Endothelial cell of umbilical vein (primary cell): ENCODE data around the gene PDCL2. TPM values are rescaled to one million over a fixed set of nuclear protein-coding genes. Genes with fewer than 3 reads are reported as not detected.
A peak's percentile ranks its signal among the peaks of the same experiment; 100 is the strongest.
"Not testable (repeated sequence)": the region's sequence is repeated elsewhere in the genome, so short reads cannot be mapped to it uniquely, and the experiment has no call there.

ENCODE experiments used
- BruUV-seq: library from RNA; stranded (reverse); fragments of 400-500 nt; replicated peaks from 2 replicates; lab custom pipeline; 2021; lab: Mats Ljungman, UMichigan
- CTCF ChIA-PET: fragments of 300-600, 350-600 bp; sonication (Branson Sonifier 250); formaldehyde crosslinking; loops from one replicate; lab custom pipeline; 2021; ENCODE audit warnings: antibody characterized with exemption, inconsistent platforms; lab: Charles Lee
- POLR2A ChIA-PET: fragments of 300-600, 350-600 bp; sonication (Branson Sonifier 250); formaldehyde crosslinking; loops from one replicate; lab custom pipeline; 2021; ENCODE audit warnings: antibody characterized with exemption, inconsistent platforms; lab: Charles Lee
- DNase-seq: peaks from one replicate; pipeline ENCODE4 v3.0.0-alpha.2; 2011; ENCODE audit warnings: low read depth, low spot score
- FAIRE-seq: peaks from 2 replicates; lab custom pipeline; 2011; peaks lifted over from hg19 to GRCh38; lab: Jason Lieb, UNC
- H2AFZ ChIP-seq: 2 replicates; pipeline ENCODE4 v1.6.0; 2012; ENCODE audit warnings: low read depth, low read length, control low read depth, inconsistent platforms
- H3K27ac ChIP-seq: 2 replicates; pipeline ENCODE4 v1.5.1; 2011; ENCODE audit warnings: low read depth, mild to moderate bottlenecking, control low read depth, low read length, moderate library complexity; ENCODE audit not compliant: insufficient read depth
- H3K27me3 ChIP-seq, 2 experiments: 2 replicates each; pipeline versions ENCODE4 v1.6.0 to v1.6.1; 2011; ENCODE audit warnings: low read length in 2 of 2, mixed read lengths in 1 of 2; ENCODE audit not compliant: control insufficient read depth in 2 of 2, insufficient read depth in 2 of 2
- H3K36me3 ChIP-seq, 2 experiments: 2 replicates in 1 of 2; 3 replicates in 1 of 2; pipeline ENCODE4 v1.5.1; 2011; ENCODE audit warnings: low read length in 2 of 2, mild to moderate bottlenecking in 1 of 2, moderate library complexity in 1 of 2; ENCODE audit not compliant: control insufficient read depth in 2 of 2, insufficient read depth in 2 of 2; ENCODE audit errors: extremely low read depth in 1 of 2
- H3K4me1 ChIP-seq: 3 replicates; pipeline ENCODE4 v1.5.1; 2011; ENCODE audit warnings: mild to moderate bottlenecking, low read length; ENCODE audit not compliant: control insufficient read depth, insufficient read depth; ENCODE audit errors: extremely low read depth
- H3K4me2 ChIP-seq: 2 replicates; pipeline ENCODE4 v1.6.1; 2011; ENCODE audit warnings: low read length, control low read depth, mixed read lengths; ENCODE audit not compliant: insufficient read depth
- H3K4me3 ChIP-seq, 3 experiments: fragments of 200-600 bp in 1 of 3; sonication (generic), shearing (Covaris generic) in 1 of 3; replicated peaks in 1 of 3; 2 replicates each; pipeline ENCODE4 v1.5.1; 2011 to 2016; ENCODE audit warnings: control low read depth in 3 of 3, low read length in 3 of 3, mild to moderate bottlenecking in 2 of 3, inconsistent platforms in 1 of 3, low read depth in 1 of 3, moderate library complexity in 1 of 3; ENCODE audit not compliant: insufficient read depth in 1 of 3
- H3K79me2 ChIP-seq: 2 replicates; pipeline ENCODE4 v1.6.0; 2012; ENCODE audit warnings: low read length, inconsistent platforms; ENCODE audit not compliant: control insufficient read depth, insufficient read depth
- H3K9ac ChIP-seq: replicated peaks from 2 replicates; pipeline ENCODE3; 2011; ENCODE audit warnings: low read length, control low read depth; ENCODE audit not compliant: insufficient read depth; ENCODE audit errors: extremely low read depth
- H3K9me1 ChIP-seq: replicated peaks from 3 replicates; pipeline ENCODE4 v1.6.0; 2011; ENCODE audit warnings: mild to moderate bottlenecking, low read length; ENCODE audit not compliant: control insufficient read depth, insufficient read depth; ENCODE audit errors: extremely low read depth
- H3K9me3 ChIP-seq: replicated peaks from 2 replicates; pipeline ENCODE4 v1.5.1; 2012; ENCODE audit warnings: low read length, inconsistent platforms; ENCODE audit not compliant: control insufficient read depth, insufficient read depth
- H4K20me1 ChIP-seq: replicated peaks from 2 replicates; pipeline ENCODE3; 2011; ENCODE audit warnings: mild to moderate bottlenecking, low read length; ENCODE audit not compliant: control insufficient read depth, insufficient read depth; ENCODE audit errors: extremely low read depth
- CTCF ChIP-seq, 2 donors: IDR thresholded peaks; 1 replicate in 1 of 2; 2 replicates in 1 of 2; pipeline ENCODE4 v1.5.1; 2011; ENCODE audit warnings: low read length in 2 of 2, mild to moderate bottlenecking in 2 of 2, moderate library complexity in 2 of 2, control low read depth in 1 of 2, inconsistent platforms in 1 of 2, low read depth in 1 of 2; ENCODE audit not compliant: insufficient read depth in 1 of 2; ENCODE audit errors: extremely low read depth in 1 of 2
- EZH2 ChIP-seq: IDR thresholded peaks from 2 replicates; pipeline ENCODE4 v1.6.1; 2012; ENCODE audit warnings: borderline replicate concordance, low read depth, mild to moderate bottlenecking, moderate library complexity, low read length, inconsistent platforms; ENCODE audit not compliant: severe bottlenecking
- FOS ChIP-seq: IDR thresholded peaks from 2 replicates; pipeline ENCODE4 v1.6.1; 2011; ENCODE audit warnings: mild to moderate bottlenecking, low read length, moderate library complexity, borderline replicate concordance; ENCODE audit not compliant: insufficient read depth
- GATA2 ChIP-seq: IDR thresholded peaks from 2 replicates; pipeline ENCODE4 v1.7.0; 2011; ENCODE audit warnings: low read depth, mild to moderate bottlenecking, moderate library complexity, mixed read lengths, low read length; ENCODE audit not compliant: insufficient read length, insufficient read depth
- JUN ChIP-seq: IDR thresholded peaks from 2 replicates; pipeline ENCODE4 v1.6.1; 2011; ENCODE audit warnings: borderline replicate concordance, low read depth; ENCODE audit not compliant: insufficient read length, insufficient read depth
- MAX ChIP-seq: IDR thresholded peaks from 2 replicates; pipeline ENCODE4 v1.6.1; 2011; ENCODE audit not compliant: insufficient read depth, insufficient read length
- MYC ChIP-seq: IDR thresholded peaks from one replicate; pipeline ENCODE4 v1.6.1; 2011; ENCODE audit warnings: mild to moderate bottlenecking, low read depth, low read length
- POLR2A ChIP-seq: IDR thresholded peaks from 2 replicates; pipeline ENCODE4 v1.6.1; 2012; ENCODE audit warnings: low read depth, mild to moderate bottlenecking, control low read depth, low read length
- POLR2AphosphoS5 ChIP-seq: IDR thresholded peaks from 2 replicates; pipeline ENCODE4 v1.6.1; 2012; ENCODE audit warnings: low read depth, mild to moderate bottlenecking, control low read depth, low read length, moderate library complexity; ENCODE audit not compliant: insufficient read depth
- dilution Hi-C: fragments of 300-500 bp; cut with MboI; formaldehyde crosslinking; loops from one replicate; pipeline ENCODE4 v1.15.0; 2019; ENCODE audit warnings: low sequenced_read_pairs; ENCODE audit not compliant: extremely low pct_ligation_motif_present
- intact Hi-C: fragments of 100-400 bp; cut with micrococcal nuclease; formaldehyde crosslinking; loops from one replicate; pipeline ENCODE4 v1.10.0; 2022
- polyA plus RNA-seq, 4 experiments: library from polyadenylated mRNA; depleted of rRNA in 3 of 4; stranded (reverse) in 3 of 4; unstranded in 1 of 4; fragments of >200 nt; gene quantifications; 2 replicates each; pipeline versions ENCODE4 v1.2.1 to v1.2.3, GENCODE V29; 2011 to 2012; ENCODE audit warnings: missing spikeins in 1 of 4
- total RNA-seq: library from RNA; stranded (reverse); gene quantifications from 2 replicates; pipeline ENCODE4 v1.2.3, GENCODE V29; 2021

Gene PDCL2
- total and polyA plus RNA-seq, 2 donors (not counting 3 experiments of a cell fraction or from before 2014, with no cell fraction given) = not detected

- TF ChIP-seq POLR2A (no peak), GATA2 (no peak)
- H3K79me2 ChIP-seq = no peaks in the 10 kb centered on the region
- no peak overlapping the region for H3K4me3 ChIP-seq
- H2AFZ ChIP-seq = no peak overlapping the region
- dilution Hi-C loops (no loop called here), intact Hi-C loops (no loop called here)
- no peaks in the 10 kb centered on the region for H4K20me1 ChIP-seq
- no peaks in the 10 kb centered on the region for H3K9me3 ChIP-seq
- no peaks in the 10 kb centered on the region for H3K9me1 ChIP-seq
- no TSS peak for BruUV-seq
- no peaks in the 10 kb centered on the region for H3K4me1 ChIP-seq
- H3K9ac ChIP-seq = no peak overlapping the region
- ChIA-PET CTCF (interaction anchor here (1.4 kb wide), 1 partner anchor 10 kb away, joined by 4 read pairs; no protein-coding TSS in a partner anchor), POLR2A (interaction anchor here (0.6 kb wide), 1 partner anchor 29 kb away, joined by 5 read pairs; no protein-coding TSS in a partner anchor)
- H3K27me3 ChIP-seq = peaks cover 0 to 2% of the 10 kb centered on the region in 2 experiments
- no peak overlapping the region for H3K4me2 ChIP-seq
- H3K27ac ChIP-seq = no peak overlapping the region
- no peak for FAIRE-seq
- no peak for DNase-seq
- H3K36me3 ChIP-seq = no peaks in the 10 kb centered on the region
These were observed 6.6 kb upstream of the PDCL2 start for GRCh38 chr4:55598641-55599040.

- ChIA-PET POLR2A (no interaction called here), CTCF (no interaction called here)
- Histone ChIP-seq H3K79me2 (no peaks in the 10 kb centered on the region), H3K9me3 (no peaks in the 10 kb centered on the region), H3K9me1 (no peaks in the 10 kb centered on the region), H2AFZ (no peak overlapping the region), H3K36me3 (no peaks in the 10 kb centered on the region), H3K4me3 (no peak overlapping the region), H3K27ac (no peak overlapping the region), H3K9ac (no peak overlapping the region), H4K20me1 (no peaks in the 10 kb centered on the region), H3K4me2 (no peak overlapping the region), H3K27me3 (peaks cover 0 to 6% of the 10 kb centered on the region in 2 experiments), H3K4me1 (no peaks in the 10 kb centered on the region)
- intact Hi-C loops = no loop called here
- no TSS peak for BruUV-seq
- TF ChIP-seq MAX = no peak
- no peak for TF ChIP-seq FOS
- no peak for TF ChIP-seq EZH2
- TF ChIP-seq POLR2AphosphoS5 = no peak
- no peak for TF ChIP-seq GATA2
- TF ChIP-seq POLR2A = no peak
- TF ChIP-seq MYC = no peak
- no peak for TF ChIP-seq CTCF (IDR thresholded peaks at IDR 0.05; ENCODE audit: extremely low read depth in 1 of 2, insufficient read depth in 1 of 2, low read depth in 1 of 2, low read length in 2 of 2)
- TF ChIP-seq JUN = no peak
- DNase-seq = no peak
- dilution Hi-C loops = no loop called here
- no peak for FAIRE-seq
These were observed 3.9 kb downstream of the PDCL2 start for GRCh38 chr4:55588160-55588559.

GRCh38 chr4:55582773-55583172, 9.3 kb downstream of the PDCL2 start:
- FAIRE-seq = peak; percentile 66
- POLR2A ChIA-PET, H3K9me1 ChIP-seq, CTCF ChIA-PET, H3K27me3 ChIP-seq, dilution Hi-C loops, H4K20me1 ChIP-seq, intact Hi-C loops, BruUV-seq, H3K4me1 ChIP-seq, H2AFZ ChIP-seq, H3K27ac ChIP-seq, H3K79me2 ChIP-seq, H3K4me3 ChIP-seq, DNase-seq, H3K4me2 ChIP-seq, H3K9me3 ChIP-seq, H3K36me3 ChIP-seq, H3K9ac ChIP-seq: not testable (repeated sequence)
